Gastrocnemius medialis (tissue), 4 donors: ENCODE measurements around the gene MYO18B. TPM values are rescaled to one million over a fixed set of nuclear protein-coding genes. Genes with fewer than 3 reads are reported as not detected.
A peak's percentile ranks its signal among the peaks of the same experiment; 100 is the strongest.

Experiments
- ATAC-seq, 2 donors: fragments of 150-250 bp; one replicate each; pipeline ENCODE4 v1.9.1; 2016
- DNase-seq, 2 donors: peaks; one replicate each; pipeline ENCODE4 v3.0.0-alpha.2; 2019
- H3K27ac ChIP-seq, 4 donors: fragments of 200-600 bp; sonication (generic); 1 replicate in 1 of 4; 2 replicates in 3 of 4; pipeline ENCODE4 v1.5.1; 2016 to 2018; ENCODE audit warnings: mild to moderate bottlenecking in 2 of 4, moderate library complexity in 1 of 4
- H3K27me3 ChIP-seq, 3 donors: fragments of 200-600 bp; sonication (generic) in 2 of 3; 1 replicate in 1 of 3; 2 replicates in 2 of 3; pipeline versions ENCODE4 v1.5.1 to v1.6.0; 2016 to 2019; ENCODE audit warnings: mild to moderate bottlenecking in 1 of 3, moderate library complexity in 1 of 3
- H3K36me3 ChIP-seq, 2 donors: fragments of 200-600 bp; sonication (generic) in 1 of 2; one replicate each; pipeline ENCODE4 v1.5.1; 2017 to 2018
- H3K4me1 ChIP-seq, 2 donors: fragments of 200-600 bp; sonication (generic) in 1 of 2; one replicate each; pipeline ENCODE4 v1.5.1; 2016 to 2017; ENCODE audit warnings: mild to moderate bottlenecking in 2 of 2
- H3K4me3 ChIP-seq, 4 donors: fragments of 200-600 bp; sonication (generic) in 3 of 4; 1 replicate in 1 of 4; 2 replicates in 3 of 4; pipeline ENCODE4 v1.5.1; 2016 to 2019; ENCODE audit warnings: mild to moderate bottlenecking in 2 of 4
- H3K9me3 ChIP-seq, 3 donors: fragments of 200-600 bp; sonication (generic) in 2 of 3; 1 replicate in 1 of 3; 2 replicates in 2 of 3; pipeline ENCODE4 v1.5.1; 2016 to 2019
- CTCF ChIP-seq, 5 experiments: fragments of 450-650 bp in 3 of 5; fragments of 200-600 bp in 2 of 5; sonication (generic) in 2 of 5; IDR thresholded peaks in 4 of 5; conservative IDR thresholded peaks in 1 of 5; 1 replicate in 4 of 5; 2 replicates in 1 of 5; pipeline ENCODE4 v1.5.1; 2016 to 2019; ENCODE audit warnings: antibody characterized with exemption in 5 of 5, mild to moderate bottlenecking in 3 of 5, moderate library complexity in 3 of 5
- POLR2A ChIP-seq, 2 donors: fragments of 450-650 bp; IDR thresholded peaks; one replicate each; pipeline ENCODE4 v1.6.1; 2017; ENCODE audit warnings: antibody characterized with exemption in 2 of 2, mild to moderate bottlenecking in 2 of 2, moderate library complexity in 2 of 2
- in situ Hi-C, 4 donors: fragments of 200-750 bp; cut with MboI; loops; one replicate each; pipeline versions ENCODE4 v1.15.0 to v1.8.0; 2017; ENCODE audit warnings: low sequenced_read_pairs in 4 of 4
- intact Hi-C: fragments of 100-400 bp; cut with DNase I; formaldehyde crosslinking; loops from one replicate; pipeline ENCODE4 v1.15.1; 2023; ENCODE audit warnings: low total_unique reads
- total RNA-seq, 4 donors: library from RNA; depleted of rRNA; stranded (reverse); fragments of >200 nt; gene quantifications; one replicate each; pipeline versions ENCODE4 v1.1.0 to v1.2.3, GENCODE V29; 2016

The MYO18B gene
- total RNA-seq, 4 donors from 2014 or later = 273 to 408 (median 362) TPM

GRCh38 chr22:25849522-25849921, 107.5 kb downstream of the MYO18B start:
- Histone ChIP-seq H3K36me3 (peaks cover 0 to 67% of the 10 kb centered on the region in 2 donors), H3K9me3 (no peaks in the 10 kb centered on the region), H3K4me1 (peaks cover 0 to 6% of the 10 kb centered on the region in 2 donors), H3K27ac (peak overlapping the region in 2 of 4 donors; percentile 1 to 24), H3K4me3 (no peak overlapping the region), H3K27me3 (no peaks in the 10 kb centered on the region)
- in situ Hi-C loops = no loop called here
- no peak for TF ChIP-seq POLR2A (IDR thresholded peaks at IDR 0.05)
- intact Hi-C loops = no loop called here
- no peak for DNase-seq
- ATAC-seq = no peak

- H3K27ac ChIP-seq = peak overlapping the region in 3 of 4 donors; percentile 37 to 75 (median 72)
- H3K9me3 ChIP-seq = no peaks in the 10 kb centered on the region
- in situ Hi-C loops (no loop called here), intact Hi-C loops (no loop called here)
- H3K4me3 ChIP-seq = no peak overlapping the region
- TF ChIP-seq POLR2A (IDR thresholded peaks at IDR 0.05) (no peak), CTCF (IDR thresholded peaks at IDR 0.05 in 4 of 5, conservative IDR thresholded peaks at IDR 0.05 in 1 of 5) (no peak)
- ATAC-seq = no peak
- no peaks in the 10 kb centered on the region for H3K27me3 ChIP-seq
- H3K4me1 ChIP-seq = peaks cover 0 to 6% of the 10 kb centered on the region in 2 donors
- no peak for DNase-seq
- H3K36me3 ChIP-seq = peaks cover 0 to 54% of the 10 kb centered on the region in 2 donors
These were observed 110.2 kb downstream of the MYO18B start for GRCh38 chr22:25852223-25852622.

- Histone ChIP-seq H3K9me3 (no peaks in the 10 kb centered on the region), H3K4me1 (peaks cover 0 to 6% of the 10 kb centered on the region in 2 donors), H3K27ac (peak overlapping the region; percentile 72 to 75 (median 74)), H3K36me3 (peaks cover 0 to 51% of the 10 kb centered on the region in 2 donors), H3K27me3 (no peaks in the 10 kb centered on the region), H3K4me3 (no peak overlapping the region)
- ATAC-seq = peak; percentile 74 to 76
- DNase-seq = no peak
- in situ Hi-C loops (no loop called here), intact Hi-C loops (no loop called here)
- TF ChIP-seq POLR2A (IDR thresholded peaks at IDR 0.05) (no peak), CTCF (IDR thresholded peaks at IDR 0.05 in 4 of 5, conservative IDR thresholded peaks at IDR 0.05 in 1 of 5) (no peak)
These were observed 111.1 kb downstream of the MYO18B start for GRCh38 chr22:25853078-25853477.

- intact Hi-C loops (no loop called here), in situ Hi-C loops (no loop called here)
- Histone ChIP-seq H3K27me3 (no peaks in the 10 kb centered on the region), H3K4me1 (peaks cover 0 to 6% of the 10 kb centered on the region in 2 donors), H3K4me3 (no peak overlapping the region), H3K9me3 (no peaks in the 10 kb centered on the region), H3K27ac (peak overlapping the region; percentile 72 to 75 (median 74)), H3K36me3 (peaks cover 0 to 47% of the 10 kb centered on the region in 2 donors)
- peak in 1 of 5 experiments; percentile 16 for TF ChIP-seq CTCF (IDR thresholded peaks at IDR 0.05 in 4 of 5, conservative IDR thresholded peaks at IDR 0.05 in 1 of 5)
- TF ChIP-seq POLR2A (IDR thresholded peaks at IDR 0.05) = no peak
- DNase-seq (no peak), ATAC-seq (peak in 1 of 2 donors; percentile 5)
These were observed 111.7 kb downstream of the MYO18B start for GRCh38 chr22:25853501-25854284.

- H3K4me1 ChIP-seq = no peaks in the 10 kb centered on the region
- TF ChIP-seq POLR2A (IDR thresholded peaks at IDR 0.05) (no peak), CTCF (IDR thresholded peaks at IDR 0.05 in 4 of 5, conservative IDR thresholded peaks at IDR 0.05 in 1 of 5) (no peak)
- DNase-seq = no peak
- peaks cover 0 to 60% of the 10 kb centered on the region in 2 donors for H3K36me3 ChIP-seq
- H3K27ac ChIP-seq = no peak overlapping the region
- in situ Hi-C loops = no loop called here
- intact Hi-C loops = no loop called here
- ATAC-seq = no peak
- H3K4me3 ChIP-seq = no peak overlapping the region
- H3K27me3 ChIP-seq = no peaks in the 10 kb centered on the region
- no peaks in the 10 kb centered on the region for H3K9me3 ChIP-seq
These were observed 127.8 kb downstream of the MYO18B start for GRCh38 chr22:25869771-25870170.
